Stimulated activated CD8-positive, alpha-beta memory T cell treated with anti-CD3 and anti-CD28 coated beads, Interleukin-12 subunit alpha, Interleukin-12 subunit beta, amount 100 ng/mL, for 1 hour (primary cell): ENCODE measurements around the gene NEURL1.
"Not testable (repeated sequence)": the region's sequence is repeated elsewhere in the genome, so short reads cannot be mapped to it uniquely, and the experiment has no call there.

Experiments used
- DNase-seq: peaks from one replicate; pipeline ENCODE4 v3.0.0-alpha.2; 2020; ENCODE audit warnings: low read depth

The NEURL1 gene

GRCh38 chr10:103622935-103623574, 129.6 kb downstream of the NEURL1 start:
- DNase-seq: no peak

- no peak for DNase-seq
These were observed 132.7 kb downstream of the NEURL1 start for GRCh38 chr10:103626178-103626577.

DNA sequence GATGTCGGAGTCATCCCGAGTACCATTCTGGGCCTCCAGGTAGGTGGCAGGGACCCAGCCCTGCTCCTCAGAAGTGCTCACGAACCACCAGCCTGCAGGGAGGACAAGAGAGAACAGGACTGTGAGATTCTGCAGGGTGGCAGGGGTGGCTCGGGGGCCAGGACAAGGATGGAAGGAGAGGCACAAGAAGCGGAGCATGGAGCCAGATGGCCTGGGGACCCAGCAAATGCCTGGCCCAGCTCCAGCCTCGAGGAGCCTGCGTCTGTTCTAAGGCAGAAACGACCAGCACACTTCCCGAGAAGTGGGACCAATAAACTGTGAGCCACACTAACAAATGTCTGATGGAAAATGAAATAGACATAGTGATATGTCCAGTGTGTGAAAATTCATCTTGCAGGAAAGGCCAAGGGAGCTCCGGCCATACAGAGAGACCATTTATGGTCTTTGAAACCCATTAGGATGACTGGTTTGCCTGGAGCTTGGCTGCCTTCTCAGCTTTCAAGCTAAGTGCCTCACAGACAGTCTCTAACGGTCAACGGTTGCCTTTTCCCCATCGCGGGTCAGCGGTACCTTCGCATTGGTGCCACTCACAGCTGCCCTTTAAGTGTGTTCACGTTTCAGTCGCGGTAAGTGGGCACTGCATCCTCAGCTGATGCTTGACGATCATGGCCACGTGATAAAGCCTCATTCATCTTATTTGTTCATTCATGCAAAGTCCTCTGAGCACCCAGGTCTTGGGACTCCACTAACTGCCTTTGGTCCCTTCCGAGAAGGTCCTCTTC, 133.8 kb downstream of the NEURL1 start:
- DNase-seq: no peak

DNA sequence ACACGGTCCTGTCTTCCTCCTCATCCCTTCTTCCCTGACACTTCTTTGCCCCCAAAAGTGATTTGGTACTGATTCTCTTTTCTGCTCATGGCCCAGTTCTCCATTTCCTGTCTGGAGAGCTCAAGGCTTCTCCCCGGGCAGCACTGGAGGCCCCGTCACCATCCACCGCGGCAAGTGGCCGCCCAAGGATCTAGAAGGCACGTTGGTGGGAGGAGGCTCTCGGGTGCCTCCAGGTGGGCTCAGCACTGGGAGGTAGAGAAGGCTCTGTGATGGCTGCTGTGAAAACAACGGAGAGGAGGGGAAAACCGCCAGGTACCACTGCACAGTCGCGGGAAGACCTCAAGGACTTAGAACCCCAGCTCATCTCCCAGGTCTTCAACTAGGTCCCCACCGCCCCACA, 134.4 kb downstream of the NEURL1 start:
- DNase-seq: no peak

- DNase-seq: no peak
These were observed 136.1 kb downstream of the NEURL1 start for GRCh38 chr10:103629581-103629980.

- DNase-seq: no peak
These were observed 136.7 kb downstream of the NEURL1 start for GRCh38 chr10:103630156-103630555.

DNA sequence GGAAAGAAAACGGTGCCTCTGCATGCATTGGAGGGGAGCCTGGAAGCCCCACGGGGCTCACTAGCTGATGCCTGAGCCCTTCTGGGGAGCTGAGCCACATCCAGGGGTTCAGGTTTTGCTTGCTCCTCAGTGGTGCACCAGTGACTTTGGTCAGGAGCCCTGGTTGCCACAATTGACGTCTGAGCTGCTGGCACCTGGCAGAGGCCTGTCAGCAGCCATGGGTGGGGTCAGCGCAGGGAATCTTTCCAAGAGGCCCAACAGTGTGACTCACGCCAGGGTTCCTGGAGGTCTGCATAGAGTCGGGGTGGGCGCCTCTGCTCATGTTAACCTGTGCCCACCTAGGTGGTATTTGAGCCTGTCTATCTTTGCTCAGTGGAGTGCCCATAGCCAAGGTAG, 138.7 kb downstream of the NEURL1 start:
- no peak for DNase-seq

- not testable (repeated sequence) for DNase-seq
These were observed 139.4 kb downstream of the NEURL1 start for GRCh38 chr10:103632871-103633270.

DNA sequence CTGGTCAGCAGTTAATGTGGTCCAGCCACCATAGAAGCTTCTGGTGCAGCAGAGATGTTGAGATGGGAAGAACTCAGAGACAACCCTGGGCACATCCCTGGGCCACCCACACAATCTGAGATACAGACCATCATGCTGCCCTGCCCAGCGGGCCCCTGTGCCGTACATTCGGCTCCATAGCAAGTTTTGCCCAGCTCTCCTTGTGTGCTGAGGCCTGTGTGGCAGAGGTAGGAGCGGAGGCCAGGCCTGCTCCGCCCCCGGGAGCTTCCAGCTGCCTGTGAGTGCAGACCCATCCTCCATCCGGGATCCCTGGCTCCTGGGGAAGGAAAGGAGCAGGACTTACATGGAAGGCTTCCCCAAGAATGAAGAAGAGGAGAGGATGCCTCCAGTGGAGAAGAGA, 140.3 kb downstream of the NEURL1 start:
- DNase-seq: no peak

DNA sequence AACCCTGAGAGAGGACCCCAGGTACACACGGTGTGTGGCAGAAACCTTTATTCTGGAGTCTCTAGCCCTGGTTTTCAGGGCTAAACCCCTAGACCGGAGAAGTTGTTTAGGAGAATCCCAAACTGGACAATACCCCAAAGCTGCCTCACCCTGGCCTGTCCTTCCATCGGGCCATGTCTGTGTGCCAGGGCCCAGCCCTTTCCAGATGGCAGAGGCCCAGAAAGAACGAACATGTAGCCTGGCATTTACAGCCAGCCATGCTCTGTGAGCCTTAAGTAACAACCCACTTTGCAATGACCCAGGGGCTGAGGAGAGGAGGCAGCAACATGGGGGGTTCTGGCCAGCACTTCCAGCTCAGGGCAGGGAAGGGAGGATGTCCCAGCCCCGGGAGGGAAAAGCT, 142.1 kb downstream of the NEURL1 start:
- no peak for DNase-seq

GRCh38 chr10:103636492-103636891, 143.0 kb downstream of the NEURL1 start:
- no peak for DNase-seq

DNA sequence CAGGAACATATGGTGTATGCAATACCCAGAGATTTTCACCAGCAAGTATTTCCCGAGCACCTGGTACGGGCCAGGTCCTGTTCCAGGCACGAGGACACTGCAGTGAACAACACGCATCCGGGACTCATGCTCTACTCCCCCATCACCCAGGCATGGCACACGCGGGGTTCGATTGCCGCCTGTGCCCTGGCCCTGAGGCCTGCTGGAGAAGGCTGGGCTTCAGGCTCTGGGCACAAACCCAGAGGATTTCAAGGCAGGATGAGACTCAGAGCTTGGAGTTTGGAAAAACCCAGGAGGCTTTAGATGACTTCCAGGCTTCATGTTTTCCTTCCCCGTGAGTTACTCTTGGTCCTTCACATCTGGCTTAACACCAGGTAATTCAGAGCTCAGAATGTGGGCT, 143.5 kb downstream of the NEURL1 start:
- no peak for DNase-seq

- no peak for DNase-seq
These were observed 144.5 kb downstream of the NEURL1 start for GRCh38 chr10:103637927-103638557.

- no peak for DNase-seq
These were observed 145.4 kb downstream of the NEURL1 start for GRCh38 chr10:103638948-103639347.

DNA sequence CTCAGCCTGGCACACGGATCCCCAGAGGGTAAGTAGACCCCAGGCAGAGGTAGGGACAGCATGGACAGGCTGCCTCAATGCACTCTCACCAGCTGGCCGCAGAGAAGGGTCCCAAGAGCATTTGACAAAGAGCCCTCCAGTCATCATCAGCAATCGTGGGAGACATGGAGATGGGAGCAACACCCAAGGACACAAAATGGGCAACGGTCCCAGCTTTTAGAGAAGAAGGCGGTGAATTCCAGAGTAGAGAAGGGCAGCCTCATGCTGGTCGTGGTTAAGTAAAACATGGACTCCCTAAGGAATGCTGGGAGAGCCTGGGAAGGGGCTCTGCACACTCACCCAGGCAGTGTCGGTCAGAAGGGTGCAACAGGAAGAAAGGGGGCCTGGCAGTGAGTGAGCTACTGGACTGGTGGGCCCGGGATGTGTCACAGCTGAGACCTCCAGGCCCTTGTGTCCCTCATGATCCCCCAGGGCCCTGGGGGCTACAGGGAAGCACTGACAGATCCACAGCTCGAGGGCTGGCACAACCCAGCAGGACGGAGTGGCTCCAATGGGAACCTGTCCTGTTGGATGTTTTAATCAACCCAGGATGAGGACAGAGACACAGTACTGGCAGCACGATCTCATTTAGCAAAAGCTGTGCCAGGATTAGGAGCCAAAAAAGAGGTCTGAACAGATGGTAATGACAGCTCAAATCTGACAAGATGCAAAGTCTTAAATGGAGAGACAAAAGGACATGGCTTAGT, 147.1 kb downstream of the NEURL1 start:
- DNase-seq: no peak

GRCh38 chr10:103641326-103641725, 147.8 kb downstream of the NEURL1 start:
- DNase-seq: no peak
